Type B pancreatic cell (in vitro differentiated cells): ENCODE results near the gene COL17A1. TPM values are rescaled to one million over a fixed set of nuclear protein-coding genes. Genes with fewer than 3 reads are reported as not detected.

Source experiments
- DNase-seq: peaks from one replicate; pipeline ENCODE4 v3.0.0; 2021; ENCODE audit warnings: mixed read lengths; ENCODE audit not compliant: unreplicated experiment; ENCODE audit errors: extremely low spot score
- H3K27ac Mint-ChIP-seq: 2 replicates; pipeline ENCODE4 v1.8.0; 2021; ENCODE audit warnings: mild to moderate bottlenecking, mixed read lengths
- H3K27me3 Mint-ChIP-seq: 2 replicates; pipeline ENCODE4 v1.8.0; 2021; ENCODE audit warnings: mixed read lengths
- H3K36me3 Mint-ChIP-seq: 2 replicates; pipeline ENCODE4 v1.8.0; 2021; ENCODE audit warnings: mixed read lengths
- H3K4me1 Mint-ChIP-seq: one replicate; pipeline ENCODE4 v1.8.0; 2021; ENCODE audit warnings: mixed read lengths; ENCODE audit not compliant: unreplicated experiment
- H3K4me3 Mint-ChIP-seq: 2 replicates; pipeline ENCODE4 v1.8.0; 2021; ENCODE audit warnings: mild to moderate bottlenecking, mixed read lengths
- H3K9me3 Mint-ChIP-seq: 2 replicates; pipeline ENCODE4 v1.8.0; 2021; ENCODE audit warnings: mixed read lengths
- total RNA-seq: library from RNA; stranded (reverse); gene quantifications from 2 replicates; pipeline ENCODE4 v1.2.1, GENCODE V29; 2021; ENCODE audit warnings: low replicate concordance
- TF ChIP-seq, protein P1 (sequence below): fragments of 200-600 bp; sonication (generic); conservative IDR thresholded peaks from 2 replicates; pipeline ENCODE4 v1.5.0; 2021; ENCODE audit warnings: antibody characterized with exemption, mild to moderate bottlenecking

COL17A1 gene
- total RNA-seq, 1 donor from 2014 or later, result 14.5 TPM

DNA sequence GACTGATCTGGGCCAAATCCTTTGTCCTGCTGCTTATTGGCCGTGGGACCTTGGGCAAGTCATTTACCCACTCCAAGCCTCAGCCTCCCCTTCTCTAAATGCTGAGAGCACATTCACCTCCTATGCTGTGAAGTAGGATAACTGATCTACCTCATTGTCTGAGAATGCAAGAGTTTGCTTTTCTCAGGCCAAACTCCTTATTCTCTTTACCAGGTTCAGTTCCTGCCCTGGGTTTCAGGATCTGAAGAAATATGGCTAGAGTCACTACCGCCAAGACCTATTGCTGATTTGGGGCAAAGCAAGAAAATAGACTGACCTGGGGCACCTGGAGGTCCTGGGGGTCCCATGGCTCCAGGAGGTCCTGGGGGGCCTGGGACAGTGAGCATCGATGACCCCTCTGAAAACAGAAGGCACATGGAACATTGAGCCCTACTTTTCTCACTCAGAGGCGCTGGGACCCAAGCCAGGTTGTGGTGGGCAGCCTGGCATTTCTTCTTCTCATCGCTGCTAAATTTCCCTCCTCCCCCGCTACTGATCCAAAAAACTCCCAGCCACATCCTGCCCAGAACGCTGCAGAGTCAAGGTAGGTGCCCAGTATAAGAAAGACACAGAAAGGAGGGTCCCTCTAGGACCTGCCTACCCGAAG lies 42.4 kb downstream of the COL17A1 start:
- Mint-ChIP-seq H3K27ac (peak overlapping the region; percentile 34), H3K9me3 (no peaks in the 10 kb centered on the region), H3K4me3 (no peak overlapping the region), H3K36me3 (no peaks in the 10 kb centered on the region), H3K4me1 (no peaks in the 10 kb centered on the region), H3K27me3 (no peaks in the 10 kb centered on the region)
- TF ChIP-seq, protein P1, sequence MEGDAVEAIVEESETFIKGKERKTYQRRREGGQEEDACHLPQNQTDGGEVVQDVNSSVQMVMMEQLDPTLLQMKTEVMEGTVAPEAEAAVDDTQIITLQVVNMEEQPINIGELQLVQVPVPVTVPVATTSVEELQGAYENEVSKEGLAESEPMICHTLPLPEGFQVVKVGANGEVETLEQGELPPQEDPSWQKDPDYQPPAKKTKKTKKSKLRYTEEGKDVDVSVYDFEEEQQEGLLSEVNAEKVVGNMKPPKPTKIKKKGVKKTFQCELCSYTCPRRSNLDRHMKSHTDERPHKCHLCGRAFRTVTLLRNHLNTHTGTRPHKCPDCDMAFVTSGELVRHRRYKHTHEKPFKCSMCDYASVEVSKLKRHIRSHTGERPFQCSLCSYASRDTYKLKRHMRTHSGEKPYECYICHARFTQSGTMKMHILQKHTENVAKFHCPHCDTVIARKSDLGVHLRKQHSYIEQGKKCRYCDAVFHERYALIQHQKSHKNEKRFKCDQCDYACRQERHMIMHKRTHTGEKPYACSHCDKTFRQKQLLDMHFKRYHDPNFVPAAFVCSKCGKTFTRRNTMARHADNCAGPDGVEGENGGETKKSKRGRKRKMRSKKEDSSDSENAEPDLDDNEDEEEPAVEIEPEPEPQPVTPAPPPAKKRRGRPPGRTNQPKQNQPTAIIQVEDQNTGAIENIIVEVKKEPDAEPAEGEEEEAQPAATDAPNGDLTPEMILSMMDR, result no peak
- DNase-seq, result no peak

DNA sequence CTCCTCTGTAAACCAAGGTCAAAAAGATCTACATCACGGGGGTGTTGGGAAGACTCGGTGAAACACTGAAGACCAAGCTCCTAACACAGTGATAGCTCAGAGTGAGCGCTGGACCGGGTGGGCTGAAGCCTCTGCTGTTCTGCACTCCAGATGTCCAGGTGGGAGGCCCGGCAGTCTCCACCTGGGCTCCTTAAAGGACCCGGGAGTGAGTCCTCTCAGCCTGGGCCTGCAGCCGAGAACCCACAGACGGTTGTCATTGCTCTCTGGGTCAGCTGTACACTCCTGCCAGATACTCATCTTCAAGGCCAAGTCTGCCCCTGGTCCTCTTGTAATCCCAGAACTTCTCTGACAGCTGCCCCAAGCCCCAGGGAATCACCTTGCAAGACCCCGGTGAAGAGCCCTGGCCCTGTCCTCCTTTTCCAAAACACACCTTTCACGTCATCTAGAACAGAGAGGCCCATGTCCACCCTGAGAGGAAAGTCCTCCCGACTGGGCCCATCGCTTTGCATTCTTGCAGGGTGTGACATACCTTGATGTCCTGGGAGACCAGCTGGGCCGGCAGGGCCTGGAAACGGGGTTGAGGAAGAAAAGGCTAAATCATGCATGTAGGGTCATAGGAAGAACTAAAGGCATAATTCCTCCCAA lies 43.7 kb downstream of the COL17A1 start:
- TF ChIP-seq, protein P1, result no peak
- DNase-seq, result no peak
- no peaks in the 10 kb centered on the region for H3K27me3 Mint-ChIP-seq
- H3K9me3 Mint-ChIP-seq, result no peaks in the 10 kb centered on the region
- no peak overlapping the region for H3K27ac Mint-ChIP-seq
- H3K4me1 Mint-ChIP-seq, result no peaks in the 10 kb centered on the region
- no peaks in the 10 kb centered on the region for H3K36me3 Mint-ChIP-seq
- no peak overlapping the region for H3K4me3 Mint-ChIP-seq

DNA sequence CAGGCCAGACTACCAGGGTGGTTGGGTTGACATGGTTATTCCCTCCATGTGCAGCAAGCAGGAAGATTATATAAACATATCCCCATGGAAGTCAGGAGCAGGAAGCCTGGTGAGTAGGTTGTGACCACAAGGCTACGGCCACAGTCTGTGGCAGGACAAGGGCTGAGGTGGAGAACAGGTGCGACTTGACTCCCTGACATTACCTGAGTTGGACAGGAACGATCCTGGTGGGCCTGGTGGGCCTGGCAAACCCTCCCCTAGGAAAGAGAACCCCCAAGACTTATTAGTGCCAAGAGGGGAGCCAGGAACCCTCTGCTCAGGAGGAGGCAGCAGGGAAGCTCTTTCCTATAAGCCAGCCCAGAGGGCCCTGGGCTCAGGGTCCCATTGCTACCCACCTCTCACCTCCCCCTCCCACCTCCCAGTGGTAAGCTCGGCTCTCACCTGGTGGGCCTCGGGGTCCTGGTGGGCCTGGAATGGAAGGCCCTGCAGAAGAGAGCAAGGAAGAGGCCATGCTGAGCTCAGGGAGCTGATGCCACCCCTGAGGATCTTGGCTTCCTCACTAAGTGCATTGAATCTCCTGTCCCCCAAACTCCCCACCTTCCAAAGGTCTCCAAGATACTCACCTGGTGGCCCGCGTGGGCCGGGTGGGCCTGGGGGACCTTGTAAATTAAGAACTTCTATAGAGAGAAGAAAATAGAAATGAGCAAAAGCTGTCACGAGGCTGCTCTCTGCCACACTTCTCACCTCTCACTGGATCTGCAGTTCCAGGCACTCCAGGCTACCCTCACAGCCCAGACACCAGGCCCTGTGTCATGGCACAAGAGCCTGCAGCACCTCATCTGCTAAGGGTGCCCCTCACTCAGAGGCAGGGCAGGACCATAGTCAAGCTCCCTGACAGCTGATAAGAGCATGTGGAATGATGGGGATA lies 44.6 kb downstream of the COL17A1 start:
- Mint-ChIP-seq H3K9me3 (no peaks in the 10 kb centered on the region), H3K27me3 (no peaks in the 10 kb centered on the region), H3K4me3 (no peak overlapping the region), H3K27ac (no peak overlapping the region), H3K36me3 (no peaks in the 10 kb centered on the region), H3K4me1 (no peaks in the 10 kb centered on the region)
- no peak for DNase-seq
- TF ChIP-seq, protein P1, result no peak

DNA sequence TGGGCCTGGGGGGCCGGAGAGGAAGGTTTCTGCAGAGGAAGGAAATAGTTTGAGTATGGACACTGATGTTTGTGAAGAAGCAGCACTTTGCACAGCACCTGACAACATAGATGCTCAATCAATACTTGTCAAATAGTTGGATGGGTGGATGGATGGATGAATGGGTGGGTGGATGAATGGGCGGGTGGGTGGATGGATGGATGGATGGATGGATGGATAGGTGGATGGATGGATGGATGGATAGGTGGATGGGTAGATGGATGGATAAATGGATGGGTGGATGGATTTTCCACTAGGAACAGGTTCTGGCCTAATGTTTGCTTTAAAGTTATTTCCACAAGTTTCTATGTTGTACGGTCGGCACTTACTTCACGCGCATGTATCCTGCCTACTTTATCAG lies 45.3 kb downstream of the COL17A1 start:
- Mint-ChIP-seq H3K4me1 (no peaks in the 10 kb centered on the region), H3K4me3 (no peak overlapping the region), H3K27me3 (no peaks in the 10 kb centered on the region), H3K36me3 (peaks cover 6% of the 10 kb centered on the region), H3K9me3 (no peaks in the 10 kb centered on the region), H3K27ac (no peak overlapping the region)
- TF ChIP-seq, protein P1, result no peak
- DNase-seq, result no peak

DNA sequence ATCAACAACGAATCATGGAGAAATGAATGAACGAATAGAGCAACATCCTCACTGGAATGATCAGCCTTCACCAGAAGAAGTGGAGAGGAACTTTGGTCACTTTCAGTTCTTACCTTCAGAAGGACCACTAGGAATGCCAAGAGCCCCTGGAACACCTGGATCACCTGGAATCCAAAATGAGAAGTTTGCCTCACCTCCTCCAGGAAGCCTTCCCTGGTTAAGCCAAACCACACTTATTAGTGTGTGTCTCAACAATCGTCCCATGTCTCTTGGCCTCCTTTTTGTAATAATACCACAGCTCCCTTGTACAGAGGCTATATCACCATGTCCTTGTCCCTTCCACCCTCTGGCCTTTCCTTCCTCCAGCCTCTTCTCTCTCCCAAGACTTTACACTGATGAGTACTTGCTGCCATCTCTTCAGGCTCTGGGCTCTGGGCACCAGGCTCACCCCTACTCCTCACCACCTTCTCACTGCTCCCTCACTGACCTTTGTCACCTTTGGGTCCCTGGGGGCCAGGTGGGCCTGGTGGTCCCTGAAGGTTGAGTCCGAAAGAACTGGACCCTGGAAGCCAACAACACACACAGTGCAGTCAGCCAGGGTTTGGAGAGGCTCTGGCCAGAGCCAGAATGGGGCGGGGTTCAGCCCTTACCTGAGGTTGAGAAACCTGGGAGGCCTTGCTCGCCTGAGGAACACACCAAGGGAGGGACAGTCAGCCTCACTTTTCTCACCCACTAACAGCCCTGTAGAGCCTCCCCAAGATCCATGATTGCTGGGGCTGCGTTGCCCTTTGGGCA lies 46.5 kb downstream of the COL17A1 start:
- H3K27ac Mint-ChIP-seq, result peak overlapping the region; percentile 18
- H3K9me3 Mint-ChIP-seq, result no peaks in the 10 kb centered on the region
- TF ChIP-seq, protein P1, result no peak
- peaks cover 6% of the 10 kb centered on the region for H3K36me3 Mint-ChIP-seq
- no peaks in the 10 kb centered on the region for H3K4me1 Mint-ChIP-seq
- no peak overlapping the region for H3K4me3 Mint-ChIP-seq
- no peak for DNase-seq
- no peaks in the 10 kb centered on the region for H3K27me3 Mint-ChIP-seq
